Ovary (tissue), 9 donors: ENCODE results near the gene TAOK2. TPM values are rescaled to one million over a fixed set of nuclear protein-coding genes. Genes with fewer than 3 reads are reported as not detected.
A peak's percentile ranks its signal among the peaks of the same experiment; 100 is the strongest.
"Not testable (repeated sequence)": the region's sequence is repeated elsewhere in the genome, so short reads cannot be mapped to it uniquely, and the experiment has no call there.

Experiments
- DNase-seq, 5 donors: peaks; one replicate each; pipeline ENCODE4 v3.0.0-alpha.2; 2019 to 2020
- H3K27ac ChIP-seq, 2 donors: fragments of 200-600 bp; one replicate each; pipeline versions ENCODE4 v1.5.1 to v1.8.0; 2019 to 2022
- H3K27me3 ChIP-seq: fragments of 200-600 bp; one replicate; pipeline ENCODE4 v1.8.0; 2022
- H3K36me3 ChIP-seq: fragments of 200-600 bp; sonication (generic); one replicate; pipeline ENCODE4 v1.5.1; 2019
- H3K4me1 ChIP-seq: one replicate; pipeline ENCODE4 v1.8.1; 2013; ENCODE audit warnings: mild to moderate bottlenecking, moderate library complexity; ENCODE audit not compliant: insufficient read depth
- H3K4me3 ChIP-seq: fragments of 200-600 bp; sonication (generic); one replicate; pipeline ENCODE4 v1.5.1; 2017
- H3K9me3 ChIP-seq, 2 donors: fragments of 200-600 bp in 1 of 2; sonication (generic) in 1 of 2; one replicate each; pipeline versions ENCODE4 v1.5.1 to v1.8.1; 2013 to 2019; ENCODE audit warnings: mild to moderate bottlenecking in 1 of 2, moderate library complexity in 1 of 2
- CTCF ChIP-seq, 3 donors: fragments of 450-650 bp in 2 of 3; fragments of 200-600 bp in 1 of 3; IDR thresholded peaks; one replicate each; pipeline versions ENCODE4 v1.5.1 to v1.8.0; 2016 to 2022; ENCODE audit warnings: antibody characterized with exemption in 3 of 3, mild to moderate bottlenecking in 1 of 3
- EP300 ChIP-seq: sonication (generic); formaldehyde crosslinking; IDR thresholded peaks from one replicate; pipeline ENCODE4 v1.6.1; 2017; ENCODE audit warnings: antibody characterized with exemption
- POLR2A ChIP-seq: fragments of 450-650 bp; IDR thresholded peaks from one replicate; pipeline ENCODE4 v1.6.1; 2017; ENCODE audit warnings: antibody characterized with exemption, mild to moderate bottlenecking, moderate library complexity
- WGBS, 3 donors: extraction: QIAGEN DNeasy Blood & Tissue Kit in 1 of 3; methylation state at CpG; one replicate each; pipeline versions ENCODE4 v1.1.5 to v1.1.7; 2013 to 2017; 5-methylcytosine and 5-hydroxymethylcytosine counted together
- intact Hi-C, 4 donors: fragments of 100-400 bp; cut with DNase I; formaldehyde crosslinking; loops; one replicate each; pipeline versions ENCODE4 v1.11.0 to v1.15.1; 2022 to 2023
- polyA plus RNA-seq, 2 donors: library from polyadenylated mRNA; stranded (reverse); fragments of 200-250 nt in 1 of 2; fragments of 350-450 nt in 1 of 2; fragmentation: Illumina TruSeq in 1 of 2; extraction: RNeasy Lipid Tissue Mini Kit (QIAGEN cat#74804) in 1 of 2; gene quantifications; one replicate each; pipeline ENCODE4 v1.2.3, GENCODE V29; 2013 to 2014
- total RNA-seq, 7 donors: library from RNA; depleted of rRNA in 2 of 7; stranded (reverse); fragments of >200 nt in 2 of 7; fragmentation: NEBNext Ultra II Directional in 3 of 7; extraction: Animal tissue kit (Norgen Biotek cat#: 25700) in 3 of 7; gene quantifications; one replicate each; pipeline versions ENCODE4 v1.1.0 to v1.2.4, GENCODE V29; 2016 to 2023
- donor health status: DM: no; HTN: no; CAD: no; lungs with moderate emphysema.
- donor health status: DM: no; HTN: no; CAD: no.
- donor health status: Bipolar disorder and iron deficiency.
- donor health status: DM: yes; HTN: yes; CAD: no.
- donor health status: DM: no; HTN: no; CAD: no.
- donor health status: DM: yes; HTN: yes; CAD: no.

Gene TAOK2
- total and polyA plus RNA-seq, 9 donors, result 19.4 to 54.0 (median 39.1) TPM

- Histone ChIP-seq H3K27ac (no peak within 1 kb of the TSS), H3K4me3 (peak within 1 kb of the TSS; percentile 29), H3K4me1 (no peaks in the 10 kb centered on the region), H3K27me3 (no peaks in the 10 kb centered on the region), H3K36me3 (no peaks in the 10 kb centered on the region), H3K9me3 (no peaks in the 10 kb centered on the region)
- DNase-seq, result peak in 1 of 5 donors; percentile 57
- intact Hi-C loops, result loop anchor here in 2 of 4 donors (5.0 to 10.0 kb wide), 2 partner anchors 44 to 126 kb away; no protein-coding TSS in a partner anchor
- no peak for TF ChIP-seq EP300
- WGBS, 3 donors, result 0 to 2% (median 1%) methylated on average over 11 to 99 of the region's 99 CpGs
Observed at GRCh38 chr16:30010844-30011713, 37.4 kb downstream of the TAOK2 start, which contains the start of gene DOC2A. TSS of gene DOC2A (minus strand) at chr16:30011027. CDS start at chr16:30010222, 805 bp downstream.

GRCh38 chr16:30011714-30012504 is 38.2 kb downstream of the TAOK2 start:
- Histone ChIP-seq H3K4me3 (no peak overlapping the region), H3K27ac (no peak overlapping the region), H3K4me1 (no peaks in the 10 kb centered on the region), H3K27me3 (no peaks in the 10 kb centered on the region), H3K36me3 (no peaks in the 10 kb centered on the region), H3K9me3 (no peaks in the 10 kb centered on the region)
- no peak for TF ChIP-seq POLR2A
- no peak for TF ChIP-seq CTCF (IDR thresholded peaks at IDR 0.05)
- TF ChIP-seq EP300, result no peak
- intact Hi-C loops, result loop anchor here in 2 of 4 donors (5.0 to 10.0 kb wide), 2 partner anchors 45 to 127 kb away; no protein-coding TSS in a partner anchor
- no peak for DNase-seq
- WGBS, 3 donors, result 56 to 58% (median 58%) methylated on average over 30 to 31 of the region's 31 CpGs

- not testable (repeated sequence) for H3K4me3 ChIP-seq, H3K27me3 ChIP-seq
Observed at GRCh38 chr16:30012598-30012997, 38.9 kb downstream of the TAOK2 start.

GRCh38 chr16:30015450-30015849 is 41.8 kb downstream of the TAOK2 start:
- 88 to 93% (median 92%) methylated on average over 7 of the region's 7 CpGs for WGBS, 3 donors
- H3K36me3 ChIP-seq, H3K27me3 ChIP-seq, H3K4me1 ChIP-seq, H3K9me3 ChIP-seq, H3K4me3 ChIP-seq, DNase-seq, H3K27ac ChIP-seq: not testable (repeated sequence)
- intact Hi-C loops, result loop anchor here in 1 of 4 donors (10.0 kb wide), 1 partner anchor 131 kb away; no protein-coding TSS in a partner anchor

More at GRCh38 chr16:30012598-30012997, 38.9 kb downstream of the TAOK2 start:
- intact Hi-C loops, result loop anchor here in 2 of 4 donors (5.0 to 10.0 kb wide), 2 partner anchors 45 to 128 kb away; no protein-coding TSS in a partner anchor
- not testable (repeated sequence) for H3K9me3 ChIP-seq, DNase-seq, H3K4me1 ChIP-seq, H3K36me3 ChIP-seq, H3K27ac ChIP-seq
- 91 to 92% (median 92%) methylated on average over 14 of the region's 14 CpGs for WGBS, 3 donors

GRCh38 chr16:30016555-30017276 is 43.0 kb downstream of the TAOK2 start:
- no peak for DNase-seq
- 60 to 69% (median 63%) methylated on average over 8 of the region's 8 CpGs for WGBS, 3 donors
- Histone ChIP-seq H3K4me3 (no peak overlapping the region), H3K27ac (no peak overlapping the region), H3K36me3 (no peaks in the 10 kb centered on the region), H3K27me3 (no peaks in the 10 kb centered on the region), H3K9me3 (no peaks in the 10 kb centered on the region), H3K4me1 (no peaks in the 10 kb centered on the region)
- TF ChIP-seq CTCF (IDR thresholded peaks at IDR 0.05) (no peak), POLR2A (no peak), EP300 (no peak)
- intact Hi-C loops, result loop anchor here in 1 of 4 donors (10.0 kb wide), 1 partner anchor 132 kb away; no protein-coding TSS in a partner anchor
